K562 (cell line): Measurements from ENCODE around the gene AIG1.

ENCODE experiments used
- KAT8 ChIP-seq: fragments of 450-650 bp; IDR thresholded peaks from 2 replicates; pipeline ENCODE4 v1.6.1; 2016; ENCODE audit warnings: low read depth, mild to moderate bottlenecking
- SUPT5H ChIP-seq: fragments of 450-650 bp; IDR thresholded peaks from 2 replicates; pipeline ENCODE4 v1.6.1; 2016
- TARDBP ChIP-seq: fragments of 450-650 bp; IDR thresholded peaks from 2 replicates; pipeline ENCODE4 v1.6.1; 2016

GRCh38 chr6:143064951-143065683 is 4.4 kb downstream of the AIG1 start:
- TF ChIP-seq KAT8 (no peak), SUPT5H (no peak), TARDBP (no peak)
